A549 (cell line): Measurements from ENCODE around the gene TOX2.

Experiments used
- CEBPB ChIP-seq, 2 experiments: fragments of >200 bp in 1 of 2; sonication (Bioruptor Twin) in 1 of 2; formaldehyde crosslinking in 1 of 2; IDR thresholded peaks; 2 replicates each; pipeline ENCODE4 v1.6.1; 2012 to 2016
- CHD2 ChIP-seq: fragments of 150-350 bp; IDR thresholded peaks from 2 replicates; pipeline ENCODE4 v1.6.1; 2014; ENCODE audit warnings: low read length; ENCODE audit not compliant: partially characterized antibody
- CHD4 ChIP-seq: fragments of 200-600 bp; sonication (generic); IDR thresholded peaks from 2 replicates; pipeline ENCODE4 v1.6.1; 2016; ENCODE audit warnings: antibody characterized with exemption, mild to moderate bottlenecking, borderline replicate concordance
- EP300 ChIP-seq, 2 experiments: fragments of >200 bp; sonication (Bioruptor Twin); formaldehyde crosslinking; IDR thresholded peaks; 2 replicates in 1 of 2; 3 replicates in 1 of 2; pipeline ENCODE4 v1.6.1; 2016 to 2017
- FOXS1 ChIP-seq: fragments of 250-450 bp; sonication (Bioruptor Pico); IDR thresholded peaks from 2 replicates; pipeline ENCODE4 v1.5.0; 2020; ENCODE audit warnings: mild to moderate bottlenecking, moderate library complexity
- MAX ChIP-seq: IDR thresholded peaks from 2 replicates; pipeline ENCODE4 v1.6.1; 2012
- MAZ ChIP-seq: fragments of 150-350 bp; IDR thresholded peaks from 2 replicates; pipeline ENCODE4 v1.6.1; 2014; ENCODE audit warnings: antibody characterized with exemption, low read depth, low read length, borderline replicate concordance
- MYC ChIP-seq: IDR thresholded peaks from 2 replicates; pipeline ENCODE4 v1.6.1; 2012; ENCODE audit warnings: mild to moderate bottlenecking, inconsistent platforms, low read length, improper control_type of control experiment, borderline replicate concordance
- NR3C1 ChIP-seq: fragments of >200 bp; sonication (Bioruptor Twin); formaldehyde crosslinking; IDR thresholded peaks from 3 replicates; pipeline ENCODE4 v1.6.1; 2017
- POLR2A ChIP-seq: IDR thresholded peaks from 2 replicates; pipeline ENCODE4 v1.6.1; 2012; ENCODE audit warnings: mild to moderate bottlenecking, low read length
- RAD21 ChIP-seq, 2 experiments: fragments of >200 bp in 1 of 2; sonication (Bioruptor Twin) in 1 of 2; formaldehyde crosslinking in 1 of 2; IDR thresholded peaks in 1 of 2; conservative IDR thresholded peaks in 1 of 2; 2 replicates in 1 of 2; 3 replicates in 1 of 2; pipeline ENCODE4 v1.6.1; 2012 to 2018; ENCODE audit warnings: inconsistent platforms in 1 of 2
- SREBF2 ChIP-seq: fragments of 450-650 bp; IDR thresholded peaks from 2 replicates; pipeline ENCODE4 v1.6.1; 2014; ENCODE audit warnings: mild to moderate bottlenecking, moderate library complexity
- TF ChIP-seq, protein P1 (sequence below): fragments of >200 bp; sonication (Bioruptor Twin); formaldehyde crosslinking; IDR thresholded peaks from 3 replicates; pipeline ENCODE4 v1.5.1; 2016
- TF ChIP-seq, protein P2 (sequence below): fragments of 200-600 bp; sonication (generic); IDR thresholded peaks from 2 replicates; pipeline ENCODE4 v1.6.1; 2016; ENCODE audit warnings: antibody characterized with exemption, mild to moderate bottlenecking, moderate library complexity

DNA sequence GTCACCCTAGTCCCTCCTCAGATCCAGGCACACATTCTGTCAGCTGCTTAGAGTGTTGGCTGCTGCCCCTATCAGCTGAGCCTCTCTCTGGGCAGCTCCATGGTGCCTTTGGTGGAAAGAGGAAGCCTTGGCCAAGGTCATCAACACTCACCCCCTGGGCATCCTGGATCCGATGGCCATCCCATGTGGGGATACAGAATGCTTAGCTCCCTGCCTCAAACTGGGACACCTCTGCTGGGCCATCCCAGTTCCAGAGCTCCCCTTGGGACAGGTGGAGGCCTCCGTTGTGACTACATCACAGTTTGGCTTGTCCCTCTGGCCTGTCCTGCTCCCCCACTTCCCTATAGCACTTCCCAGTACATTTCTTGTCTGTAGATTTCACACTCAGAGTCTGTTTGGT is 45.6 kb downstream of the TOX2 start:
- TF ChIP-seq CHD2 (no peak), NR3C1 (no peak), MYC (no peak), SREBF2 (no peak), MAZ (no peak), POLR2A (no peak), MAX (no peak), RAD21 (conservative IDR thresholded peaks at IDR 0.05 in 1 of 2, IDR thresholded peaks at IDR 0.05 in 1 of 2) (no peak), EP300 (IDR thresholded peaks at IDR 0.05) (no peak), FOXS1 (no peak), CEBPB (IDR thresholded peaks at IDR 0.05) (no peak), CHD4 (no peak)
- TF ChIP-seq, protein P1, sequence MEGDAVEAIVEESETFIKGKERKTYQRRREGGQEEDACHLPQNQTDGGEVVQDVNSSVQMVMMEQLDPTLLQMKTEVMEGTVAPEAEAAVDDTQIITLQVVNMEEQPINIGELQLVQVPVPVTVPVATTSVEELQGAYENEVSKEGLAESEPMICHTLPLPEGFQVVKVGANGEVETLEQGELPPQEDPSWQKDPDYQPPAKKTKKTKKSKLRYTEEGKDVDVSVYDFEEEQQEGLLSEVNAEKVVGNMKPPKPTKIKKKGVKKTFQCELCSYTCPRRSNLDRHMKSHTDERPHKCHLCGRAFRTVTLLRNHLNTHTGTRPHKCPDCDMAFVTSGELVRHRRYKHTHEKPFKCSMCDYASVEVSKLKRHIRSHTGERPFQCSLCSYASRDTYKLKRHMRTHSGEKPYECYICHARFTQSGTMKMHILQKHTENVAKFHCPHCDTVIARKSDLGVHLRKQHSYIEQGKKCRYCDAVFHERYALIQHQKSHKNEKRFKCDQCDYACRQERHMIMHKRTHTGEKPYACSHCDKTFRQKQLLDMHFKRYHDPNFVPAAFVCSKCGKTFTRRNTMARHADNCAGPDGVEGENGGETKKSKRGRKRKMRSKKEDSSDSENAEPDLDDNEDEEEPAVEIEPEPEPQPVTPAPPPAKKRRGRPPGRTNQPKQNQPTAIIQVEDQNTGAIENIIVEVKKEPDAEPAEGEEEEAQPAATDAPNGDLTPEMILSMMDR = no peak
- TF ChIP-seq, protein P2, sequence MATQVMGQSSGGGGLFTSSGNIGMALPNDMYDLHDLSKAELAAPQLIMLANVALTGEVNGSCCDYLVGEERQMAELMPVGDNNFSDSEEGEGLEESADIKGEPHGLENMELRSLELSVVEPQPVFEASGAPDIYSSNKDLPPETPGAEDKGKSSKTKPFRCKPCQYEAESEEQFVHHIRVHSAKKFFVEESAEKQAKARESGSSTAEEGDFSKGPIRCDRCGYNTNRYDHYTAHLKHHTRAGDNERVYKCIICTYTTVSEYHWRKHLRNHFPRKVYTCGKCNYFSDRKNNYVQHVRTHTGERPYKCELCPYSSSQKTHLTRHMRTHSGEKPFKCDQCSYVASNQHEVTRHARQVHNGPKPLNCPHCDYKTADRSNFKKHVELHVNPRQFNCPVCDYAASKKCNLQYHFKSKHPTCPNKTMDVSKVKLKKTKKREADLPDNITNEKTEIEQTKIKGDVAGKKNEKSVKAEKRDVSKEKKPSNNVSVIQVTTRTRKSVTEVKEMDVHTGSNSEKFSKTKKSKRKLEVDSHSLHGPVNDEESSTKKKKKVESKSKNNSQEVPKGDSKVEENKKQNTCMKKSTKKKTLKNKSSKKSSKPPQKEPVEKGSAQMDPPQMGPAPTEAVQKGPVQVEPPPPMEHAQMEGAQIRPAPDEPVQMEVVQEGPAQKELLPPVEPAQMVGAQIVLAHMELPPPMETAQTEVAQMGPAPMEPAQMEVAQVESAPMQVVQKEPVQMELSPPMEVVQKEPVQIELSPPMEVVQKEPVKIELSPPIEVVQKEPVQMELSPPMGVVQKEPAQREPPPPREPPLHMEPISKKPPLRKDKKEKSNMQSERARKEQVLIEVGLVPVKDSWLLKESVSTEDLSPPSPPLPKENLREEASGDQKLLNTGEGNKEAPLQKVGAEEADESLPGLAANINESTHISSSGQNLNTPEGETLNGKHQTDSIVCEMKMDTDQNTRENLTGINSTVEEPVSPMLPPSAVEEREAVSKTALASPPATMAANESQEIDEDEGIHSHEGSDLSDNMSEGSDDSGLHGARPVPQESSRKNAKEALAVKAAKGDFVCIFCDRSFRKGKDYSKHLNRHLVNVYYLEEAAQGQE = no peak
